ENCODE results near the gene ANKAR.

Gene ANKAR

GRCh38 chr2:189631849-189632248 is 42.6 kb upstream of the ANKAR start:
- peak; percentile 8 for DNase-seq (ENCODE audit: low read depth)
- no peak overlapping the region for H3K4me3 ChIP-seq (ENCODE audit: control insufficient read depth, low read depth, low read length)
- no peak for TF ChIP-seq CTCF (conservative IDR thresholded peaks at IDR 0.05; ENCODE audit: control insufficient read depth, insufficient read depth, low read depth, low read length)

- no peak overlapping the region for H3K4me3 ChIP-seq (ENCODE audit: control insufficient read depth, low read depth, low read length)
- peak; percentile 46 for DNase-seq (ENCODE audit: low read depth)
- TF ChIP-seq CTCF (conservative IDR thresholded peaks at IDR 0.05; ENCODE audit: control insufficient read depth, insufficient read depth, low read depth, low read length) = peak; percentile 48
These were observed 41.1 kb upstream of the ANKAR start for GRCh38 chr2:189633392-189633811.

- no peak for DNase-seq (ENCODE audit: low read depth)
- TF ChIP-seq CTCF (conservative IDR thresholded peaks at IDR 0.05; ENCODE audit: control insufficient read depth, insufficient read depth, low read depth, low read length) = no peak
- no peak overlapping the region for H3K4me3 ChIP-seq (ENCODE audit: control insufficient read depth, low read depth, low read length)
These were observed 39.1 kb upstream of the ANKAR start for GRCh38 chr2:189635353-189635752.

- TF ChIP-seq CTCF (conservative IDR thresholded peaks at IDR 0.05; ENCODE audit: control insufficient read depth, insufficient read depth, low read depth, low read length) = no peak
- DNase-seq (ENCODE audit: low read depth) = no peak
- no peak overlapping the region for H3K4me3 ChIP-seq (ENCODE audit: control insufficient read depth, low read depth, low read length)
These were observed 36.0 kb upstream of the ANKAR start for GRCh38 chr2:189638301-189639006.

- DNase-seq (ENCODE audit: low read depth) = no peak
- TF ChIP-seq CTCF (conservative IDR thresholded peaks at IDR 0.05; ENCODE audit: control insufficient read depth, insufficient read depth, low read depth, low read length) = no peak
- no peak overlapping the region for H3K4me3 ChIP-seq (ENCODE audit: control insufficient read depth, low read depth, low read length)
These were observed 35.4 kb upstream of the ANKAR start for GRCh38 chr2:189639007-189639609.

GRCh38 chr2:189641002-189641401 is 33.5 kb upstream of the ANKAR start:
- DNase-seq (ENCODE audit: low read depth) = no peak
- TF ChIP-seq CTCF (conservative IDR thresholded peaks at IDR 0.05; ENCODE audit: control insufficient read depth, insufficient read depth, low read depth, low read length) = no peak
- no peak overlapping the region for H3K4me3 ChIP-seq (ENCODE audit: control insufficient read depth, low read depth, low read length)
